ENCODE results near the gene BHLHE40. TPM values are rescaled to one million over a fixed set of nuclear protein-coding genes. Genes with fewer than 3 reads are reported as not detected.
A peak's percentile ranks its signal among the peaks of the same experiment; 100 is the strongest.

Gene BHLHE40
- total and polyA plus RNA-seq, 2 of the 13 experiments (the other 11 are each of a cell fraction or from before 2014, with no cell fraction given) = 1.8 to 51.0 TPM

DNA sequence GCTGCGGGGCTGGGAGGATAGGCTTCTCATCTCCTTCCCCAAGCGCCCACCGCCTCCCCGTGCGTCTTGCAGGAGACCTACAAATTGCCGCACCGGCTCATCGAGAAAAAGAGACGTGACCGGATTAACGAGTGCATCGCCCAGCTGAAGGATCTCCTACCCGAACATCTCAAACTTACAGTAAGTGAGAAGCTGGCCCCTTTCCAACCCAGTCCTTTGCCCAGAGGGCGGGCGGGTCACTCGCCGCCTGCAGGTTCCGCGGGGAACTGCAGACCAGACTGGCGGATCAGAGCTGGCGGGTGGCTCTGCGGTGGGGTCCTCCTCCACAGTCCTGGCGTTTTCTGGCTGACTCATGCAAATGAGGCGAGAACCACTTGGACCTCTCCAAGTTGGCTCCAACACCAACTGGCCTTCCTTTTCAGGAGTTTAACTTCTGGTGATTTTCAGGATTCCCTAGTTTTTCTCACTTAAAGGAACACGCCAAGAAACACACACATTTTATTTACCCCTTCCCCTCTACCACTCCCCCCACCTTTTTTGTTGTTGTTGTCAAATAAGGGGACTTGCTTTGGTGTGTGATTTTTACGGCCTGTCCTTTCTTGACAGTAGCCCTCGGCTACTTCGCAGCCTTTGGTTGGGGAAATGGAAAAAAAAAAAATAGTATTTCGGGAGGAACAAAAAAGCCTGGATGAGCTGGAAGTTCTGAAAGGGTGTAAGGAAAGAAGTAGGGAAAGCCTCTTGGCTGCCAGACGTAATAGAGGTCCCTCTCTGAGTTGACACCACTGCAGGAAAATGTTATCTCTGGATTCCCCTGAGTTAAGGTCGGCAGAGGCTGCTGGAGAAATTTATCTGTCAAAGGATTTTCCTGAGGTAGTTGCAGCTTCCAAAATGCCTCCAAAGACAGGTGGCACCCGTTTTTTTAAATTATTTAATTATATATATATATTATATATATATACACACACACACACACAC, 1.3 kb downstream of the BHLHE40 start (continued):
- TF ChIP-seq MIER2 (CRISPR knock-in tag; IDR thresholded peaks at IDR 0.05) = peak; percentile 30; the same call in 1 of the 2 replicates
- TF ChIP-seq, protein P1, sequence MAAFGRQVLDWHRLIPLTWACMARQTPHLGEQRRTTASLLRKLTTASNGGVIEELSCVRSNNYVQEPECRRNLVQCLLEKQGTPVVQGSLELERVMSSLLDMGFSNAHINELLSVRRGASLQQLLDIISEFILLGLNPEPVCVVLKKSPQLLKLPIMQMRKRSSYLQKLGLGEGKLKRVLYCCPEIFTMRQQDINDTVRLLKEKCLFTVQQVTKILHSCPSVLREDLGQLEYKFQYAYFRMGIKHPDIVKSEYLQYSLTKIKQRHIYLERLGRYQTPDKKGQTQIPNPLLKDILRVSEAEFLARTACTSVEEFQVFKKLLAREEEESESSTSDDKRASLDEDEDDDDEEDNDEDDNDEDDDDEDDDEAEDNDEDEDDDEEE (CRISPR knock-in tag; IDR thresholded peaks at IDR 0.05) = no peak
- no peak for TF ChIP-seq ZNF138 (CRISPR knock-in tag; IDR thresholded peaks at IDR 0.05; ENCODE audit: low read depth)
- no peak for TF ChIP-seq HOXA9 (CRISPR knock-in tag; IDR thresholded peaks at IDR 0.05; ENCODE audit: borderline replicate concordance)
- no peak for TF ChIP-seq MBNL3 (CRISPR knock-in tag; conservative IDR thresholded peaks at IDR 0.05)
- peak; percentile 52 for TF ChIP-seq AGO1 (IDR thresholded peaks at IDR 0.05; ENCODE audit: low read depth, low read length, poor library complexity, severe bottlenecking)
- no peak; the same call in 1 of the 2 replicates for TF ChIP-seq ZNF816 (CRISPR knock-in tag; IDR thresholded peaks at IDR 0.05; ENCODE audit: borderline replicate concordance)
- 0 out of 2 replicates have a peak, but pooled peaks have one; percentile 34 for TF ChIP-seq ZNF703 (CRISPR knock-in tag; IDR thresholded peaks at IDR 0.05; ENCODE audit: borderline replicate concordance)
- no peak for TF ChIP-seq PCBP1 (IDR thresholded peaks at IDR 0.05; ENCODE audit: borderline replicate concordance, low read depth, low read length)
- TF ChIP-seq SAP130 (CRISPR knock-in tag; IDR thresholded peaks at IDR 0.05; ENCODE audit: low read depth) = peak; percentile 81
- peak; percentile 63; the same call in 1 of the 2 replicates for TF ChIP-seq ZNF670 (CRISPR knock-in tag; IDR thresholded peaks at IDR 0.05; ENCODE audit: borderline replicate concordance)
- no peak for TF ChIP-seq NR3C1 (CRISPR knock-in tag; IDR thresholded peaks at IDR 0.05)
- TF ChIP-seq EP300 (IDR thresholded peaks at IDR 0.05; ENCODE audit: low read depth in 2 of 2, low read length in 2 of 2) = peak; percentile 31 to 44; a peak in 2 of 4 replicates
- TF ChIP-seq EP300 (CRISPR knock-in tag; IDR thresholded peaks at IDR 0.05; ENCODE audit: borderline replicate concordance) = no peak
- TF ChIP-seq CEBPB (IDR thresholded peaks at IDR 0.05; ENCODE audit: borderline replicate concordance, low read depth, low read length) = no peak
- TF ChIP-seq, protein P2, sequence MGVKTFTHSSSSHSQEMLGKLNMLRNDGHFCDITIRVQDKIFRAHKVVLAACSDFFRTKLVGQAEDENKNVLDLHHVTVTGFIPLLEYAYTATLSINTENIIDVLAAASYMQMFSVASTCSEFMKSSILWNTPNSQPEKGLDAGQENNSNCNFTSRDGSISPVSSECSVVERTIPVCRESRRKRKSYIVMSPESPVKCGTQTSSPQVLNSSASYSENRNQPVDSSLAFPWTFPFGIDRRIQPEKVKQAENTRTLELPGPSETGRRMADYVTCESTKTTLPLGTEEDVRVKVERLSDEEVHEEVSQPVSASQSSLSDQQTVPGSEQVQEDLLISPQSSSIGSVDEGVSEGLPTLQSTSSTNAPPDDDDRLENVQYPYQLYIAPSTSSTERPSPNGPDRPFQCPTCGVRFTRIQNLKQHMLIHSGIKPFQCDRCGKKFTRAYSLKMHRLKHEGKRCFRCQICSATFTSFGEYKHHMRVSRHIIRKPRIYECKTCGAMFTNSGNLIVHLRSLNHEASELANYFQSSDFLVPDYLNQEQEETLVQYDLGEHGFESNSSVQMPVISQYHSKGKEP (CRISPR knock-in tag; IDR thresholded peaks at IDR 0.05) = no peak
- TF ChIP-seq, protein P3, sequence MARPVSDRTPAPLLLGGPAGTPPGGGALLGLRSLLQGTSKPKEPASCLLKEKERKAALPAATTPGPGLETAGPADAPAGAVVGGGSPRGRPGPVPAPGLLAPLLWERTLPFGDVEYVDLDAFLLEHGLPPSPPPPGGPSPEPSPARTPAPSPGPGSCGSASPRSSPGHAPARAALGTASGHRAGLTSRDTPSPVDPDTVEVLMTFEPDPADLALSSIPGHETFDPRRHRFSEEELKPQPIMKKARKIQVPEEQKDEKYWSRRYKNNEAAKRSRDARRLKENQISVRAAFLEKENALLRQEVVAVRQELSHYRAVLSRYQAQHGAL (CRISPR knock-in tag; IDR thresholded peaks at IDR 0.05; ENCODE audit: not compliant biosample characterization) = no peak
- no peak for TF ChIP-seq SRSF4 (IDR thresholded peaks at IDR 0.05; ENCODE audit: low read depth, low read length, poor library complexity, severe bottlenecking)
- TF ChIP-seq GLI4 (CRISPR knock-in tag; IDR thresholded peaks at IDR 0.05; ENCODE audit: borderline replicate concordance) = no peak
- no peak for TF ChIP-seq RNF2 (conservative IDR thresholded peaks at IDR 0.05; ENCODE audit: low read depth)
- TF ChIP-seq PITX1 (CRISPR knock-in tag; IDR thresholded peaks at IDR 0.05) = 0 out of 2 replicates have a peak, but pooled peaks have one; percentile 44
- peak; percentile 75 for TF ChIP-seq ZNF501 (CRISPR knock-in tag; IDR thresholded peaks at IDR 0.05)
- TF ChIP-seq, protein P4, sequence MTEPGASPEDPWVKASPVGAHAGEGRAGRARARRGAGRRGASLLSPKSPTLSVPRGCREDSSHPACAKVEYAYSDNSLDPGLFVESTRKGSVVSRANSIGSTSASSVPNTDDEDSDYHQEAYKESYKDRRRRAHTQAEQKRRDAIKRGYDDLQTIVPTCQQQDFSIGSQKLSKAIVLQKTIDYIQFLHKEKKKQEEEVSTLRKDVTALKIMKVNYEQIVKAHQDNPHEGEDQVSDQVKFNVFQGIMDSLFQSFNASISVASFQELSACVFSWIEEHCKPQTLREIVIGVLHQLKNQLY (CRISPR knock-in tag; IDR thresholded peaks at IDR 0.05) = peak; percentile 49; the same call in 1 of the 2 replicates
